ENCODE results near the gene AP2B1. TPM values are rescaled to one million over a fixed set of nuclear protein-coding genes. Genes with fewer than 3 reads are reported as not detected.
A peak's percentile ranks its signal among the peaks of the same experiment; 100 is the strongest.

AP2B1 gene
- total and polyA plus RNA-seq, 9 of the 15 experiments (the other 6 are each of a cell fraction or from before 2014, with no cell fraction given), result 60.1 to 287 (median 105) TPM

- TF ChIP-seq, protein P1, sequence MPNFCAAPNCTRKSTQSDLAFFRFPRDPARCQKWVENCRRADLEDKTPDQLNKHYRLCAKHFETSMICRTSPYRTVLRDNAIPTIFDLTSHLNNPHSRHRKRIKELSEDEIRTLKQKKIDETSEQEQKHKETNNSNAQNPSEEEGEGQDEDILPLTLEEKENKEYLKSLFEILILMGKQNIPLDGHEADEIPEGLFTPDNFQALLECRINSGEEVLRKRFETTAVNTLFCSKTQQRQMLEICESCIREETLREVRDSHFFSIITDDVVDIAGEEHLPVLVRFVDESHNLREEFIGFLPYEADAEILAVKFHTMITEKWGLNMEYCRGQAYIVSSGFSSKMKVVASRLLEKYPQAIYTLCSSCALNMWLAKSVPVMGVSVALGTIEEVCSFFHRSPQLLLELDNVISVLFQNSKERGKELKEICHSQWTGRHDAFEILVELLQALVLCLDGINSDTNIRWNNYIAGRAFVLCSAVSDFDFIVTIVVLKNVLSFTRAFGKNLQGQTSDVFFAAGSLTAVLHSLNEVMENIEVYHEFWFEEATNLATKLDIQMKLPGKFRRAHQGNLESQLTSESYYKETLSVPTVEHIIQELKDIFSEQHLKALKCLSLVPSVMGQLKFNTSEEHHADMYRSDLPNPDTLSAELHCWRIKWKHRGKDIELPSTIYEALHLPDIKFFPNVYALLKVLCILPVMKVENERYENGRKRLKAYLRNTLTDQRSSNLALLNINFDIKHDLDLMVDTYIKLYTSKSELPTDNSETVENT (CRISPR knock-in tag; IDR thresholded peaks at IDR 0.05), result peak; percentile 55; the same call in 1 of the 2 replicates
- TF ChIP-seq, protein P2, sequence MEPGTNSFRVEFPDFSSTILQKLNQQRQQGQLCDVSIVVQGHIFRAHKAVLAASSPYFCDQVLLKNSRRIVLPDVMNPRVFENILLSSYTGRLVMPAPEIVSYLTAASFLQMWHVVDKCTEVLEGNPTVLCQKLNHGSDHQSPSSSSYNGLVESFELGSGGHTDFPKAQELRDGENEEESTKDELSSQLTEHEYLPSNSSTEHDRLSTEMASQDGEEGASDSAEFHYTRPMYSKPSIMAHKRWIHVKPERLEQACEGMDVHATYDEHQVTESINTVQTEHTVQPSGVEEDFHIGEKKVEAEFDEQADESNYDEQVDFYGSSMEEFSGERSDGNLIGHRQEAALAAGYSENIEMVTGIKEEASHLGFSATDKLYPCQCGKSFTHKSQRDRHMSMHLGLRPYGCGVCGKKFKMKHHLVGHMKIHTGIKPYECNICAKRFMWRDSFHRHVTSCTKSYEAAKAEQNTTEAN (CRISPR knock-in tag; IDR thresholded peaks at IDR 0.05), result no peak
- TF ChIP-seq JUN (IDR thresholded peaks at IDR 0.05; ENCODE audit: borderline replicate concordance, low read depth, low read length) (no peak), JUN (CRISPR knock-in tag; IDR thresholded peaks at IDR 0.05; ENCODE audit: borderline replicate concordance) (no peak), CC2D1A (IDR thresholded peaks at IDR 0.05) (no peak), KLF13 (tag; IDR thresholded peaks at IDR 0.05; ENCODE audit: borderline replicate concordance, low read depth) (no peak), RERE (CRISPR knock-in tag; IDR thresholded peaks at IDR 0.05; ENCODE audit: borderline replicate concordance) (no peak), ZNF644 (tag; IDR thresholded peaks at IDR 0.05; ENCODE audit: low read depth) (no peak), PYGO2 (tag; IDR thresholded peaks at IDR 0.05) (no peak), ATF4 (CRISPR knock-in tag; IDR thresholded peaks at IDR 0.05) (no peak), MEF2D (tag; conservative IDR thresholded peaks at IDR 0.05; ENCODE audit: low read depth) (no peak)
- TF ChIP-seq, protein P3, sequence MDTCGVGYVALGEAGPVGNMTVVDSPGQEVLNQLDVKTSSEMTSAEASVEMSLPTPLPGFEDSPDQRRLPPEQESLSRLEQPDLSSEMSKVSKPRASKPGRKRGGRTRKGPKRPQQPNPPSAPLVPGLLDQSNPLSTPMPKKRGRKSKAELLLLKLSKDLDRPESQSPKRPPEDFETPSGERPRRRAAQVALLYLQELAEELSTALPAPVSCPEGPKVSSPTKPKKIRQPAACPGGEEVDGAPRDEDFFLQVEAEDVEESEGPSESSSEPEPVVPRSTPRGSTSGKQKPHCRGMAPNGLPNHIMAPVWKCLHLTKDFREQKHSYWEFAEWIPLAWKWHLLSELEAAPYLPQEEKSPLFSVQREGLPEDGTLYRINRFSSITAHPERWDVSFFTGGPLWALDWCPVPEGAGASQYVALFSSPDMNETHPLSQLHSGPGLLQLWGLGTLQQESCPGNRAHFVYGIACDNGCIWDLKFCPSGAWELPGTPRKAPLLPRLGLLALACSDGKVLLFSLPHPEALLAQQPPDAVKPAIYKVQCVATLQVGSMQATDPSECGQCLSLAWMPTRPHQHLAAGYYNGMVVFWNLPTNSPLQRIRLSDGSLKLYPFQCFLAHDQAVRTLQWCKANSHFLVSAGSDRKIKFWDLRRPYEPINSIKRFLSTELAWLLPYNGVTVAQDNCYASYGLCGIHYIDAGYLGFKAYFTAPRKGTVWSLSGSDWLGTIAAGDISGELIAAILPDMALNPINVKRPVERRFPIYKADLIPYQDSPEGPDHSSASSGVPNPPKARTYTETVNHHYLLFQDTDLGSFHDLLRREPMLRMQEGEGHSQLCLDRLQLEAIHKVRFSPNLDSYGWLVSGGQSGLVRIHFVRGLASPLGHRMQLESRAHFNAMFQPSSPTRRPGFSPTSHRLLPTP (IDR thresholded peaks at IDR 0.05; ENCODE audit: borderline replicate concordance, extremely low read depth, insufficient read length), result no peak
These were observed 177.2 kb downstream of the AP2B1 start (continued) for GRCh38 chr17:35764123-35764991.

Data from K562 (cell line).